Measurements from ENCODE around the gene TMC5.
"Not testable (repeated sequence)": the region's sequence is repeated elsewhere in the genome, so short reads cannot be mapped to it uniquely, and the experiment has no call there.

The TMC5 gene

GRCh38 chr16:19417640-19418039 lies at the start of gene TMC5:
Gene TMC5 (plus strand): TSS chr16:19417883. CDS start chr16:19440039, 22,156 bp downstream.
- DNase-seq (ENCODE audit: low read depth), result no peak

- not testable (repeated sequence) for DNase-seq (ENCODE audit: low read depth)
Observed at GRCh38 chr16:19372541-19372940, 45.1 kb upstream of the TMC5 start.

- DNase-seq (ENCODE audit: low read depth), result no peak
Observed at GRCh38 chr16:19374402-19374801, 43.3 kb upstream of the TMC5 start.

GRCh38 chr16:19375561-19376158 lies 42.0 kb upstream of the TMC5 start:
- DNase-seq (ENCODE audit: low read depth), result no peak

GRCh38 chr16:19377864-19378263 lies 39.8 kb upstream of the TMC5 start:
- no peak for DNase-seq (ENCODE audit: low read depth)

- DNase-seq (ENCODE audit: low read depth), result no peak
Observed at GRCh38 chr16:19378511-19378910, 39.2 kb upstream of the TMC5 start.

GRCh38 chr16:19379838-19380237 lies 37.8 kb upstream of the TMC5 start:
- no peak for DNase-seq (ENCODE audit: low read depth)

GRCh38 chr16:19380328-19380727 lies 37.4 kb upstream of the TMC5 start:
- DNase-seq (ENCODE audit: low read depth), result no peak

- DNase-seq (ENCODE audit: low read depth), result no peak
Observed at GRCh38 chr16:19382084-19382801, 35.4 kb upstream of the TMC5 start.

GRCh38 chr16:19382887-19383816 lies 34.5 kb upstream of the TMC5 start:
- DNase-seq (ENCODE audit: low read depth), result no peak

GRCh38 chr16:19384656-19385055 lies 33.0 kb upstream of the TMC5 start:
- no peak for DNase-seq (ENCODE audit: low read depth)

- DNase-seq (ENCODE audit: low read depth), result no peak
Observed at GRCh38 chr16:19386525-19386924, 31.2 kb upstream of the TMC5 start.

- no peak for DNase-seq (ENCODE audit: low read depth)
Observed at GRCh38 chr16:19389246-19389645, 28.4 kb upstream of the TMC5 start.

GRCh38 chr16:19391185-19391776 lies 26.4 kb upstream of the TMC5 start:
- not testable (repeated sequence) for DNase-seq (ENCODE audit: low read depth)

- DNase-seq (ENCODE audit: low read depth), result no peak
Observed at GRCh38 chr16:19392352-19392751, 25.3 kb upstream of the TMC5 start.

GRCh38 chr16:19393226-19394111 lies 24.2 kb upstream of the TMC5 start:
- no peak for DNase-seq (ENCODE audit: low read depth)

- DNase-seq (ENCODE audit: low read depth), result not testable (repeated sequence)
Observed at GRCh38 chr16:19395646-19396267, 21.9 kb upstream of the TMC5 start.

GRCh38 chr16:19396555-19397011 lies 21.1 kb upstream of the TMC5 start:
- no peak for DNase-seq (ENCODE audit: low read depth)

- not testable (repeated sequence) for DNase-seq (ENCODE audit: low read depth)
Observed at GRCh38 chr16:19397373-19397772, 20.3 kb upstream of the TMC5 start.

GRCh38 chr16:19400711-19401110 lies 17.0 kb upstream of the TMC5 start:
- DNase-seq (ENCODE audit: low read depth), result no peak
